AG04449 (cell line): ENCODE results near the gene KRTAP2-2.
A peak's percentile ranks its signal among the peaks of the same experiment; 100 is the strongest.
"Not testable (repeated sequence)": the region's sequence is repeated elsewhere in the genome, so short reads cannot be mapped to it uniquely, and the experiment has no call there.

ENCODE experiments used
- CTCF ChIA-PET: fragments of 350-600 bp; formaldehyde crosslinking; extraction: SDS; loops from one replicate; lab custom pipeline; 2021; ENCODE audit warnings: antibody characterized with exemption; lab: Yijun Ruan, JAX
- POLR2A ChIA-PET: fragments of 400-600, 350-600 bp; formaldehyde crosslinking; extraction: SDS; loops from one replicate; lab custom pipeline; 2020; ENCODE audit warnings: antibody characterized with exemption, inconsistent platforms; lab: Yijun Ruan, JAX
- DNase-seq: peaks from one replicate; pipeline ENCODE4 v3.0.0-alpha.2; 2010; ENCODE audit warnings: low read depth, low spot score
- H3K4me3 ChIP-seq: 2 replicates; pipeline ENCODE4 v1.5.1; 2011; ENCODE audit warnings: low read depth, mild to moderate bottlenecking, control low read depth, low read length
- CTCF ChIP-seq: IDR thresholded peaks from one replicate; pipeline ENCODE4 v1.5.1; 2011; ENCODE audit warnings: mild to moderate bottlenecking, moderate library complexity, low read length, control low read depth, inconsistent platforms; ENCODE audit not compliant: insufficient read depth; ENCODE audit errors: missing control alignments

Gene KRTAP2-2

GRCh38 chr17:41063449-41063848, 8.4 kb upstream of the KRTAP2-2 start:
- POLR2A ChIA-PET, result no interaction called here
- CTCF ChIA-PET, result interaction anchor here (0.7 to 1.5 kb wide), 3 partner anchors 267 to 602 kb away, joined by 3 to 5 read pairs (median 3); no protein-coding TSS in a partner anchor

DNA sequence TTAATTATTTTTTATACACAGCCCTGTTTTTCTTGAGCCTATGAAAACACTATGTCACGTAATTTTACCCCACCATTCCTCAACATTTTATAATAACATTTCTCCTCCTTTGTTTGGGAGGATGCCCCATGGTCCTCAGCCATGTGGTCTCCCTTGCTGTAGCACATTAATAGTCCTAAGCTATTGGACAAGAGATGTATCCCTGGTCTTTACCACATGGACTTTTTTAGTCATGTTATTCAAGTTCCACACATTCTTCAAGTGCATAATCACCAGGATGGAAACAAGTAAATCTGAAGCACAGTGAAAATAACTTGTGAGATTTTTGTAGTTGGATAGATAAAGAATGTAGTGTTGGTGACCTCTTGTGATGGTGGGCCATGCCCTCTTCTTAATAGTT, 6.9 kb upstream of the KRTAP2-2 start:
- POLR2A ChIA-PET, result interaction anchor here (0.6 to 1.2 kb wide), 4 partner anchors 105 to 487 kb away, joined by 3 to 5 read pairs (median 3); no protein-coding TSS in a partner anchor
- CTCF ChIA-PET, result interaction anchor here (2.9 to 3.1 kb wide), 2 partner anchors 149 to 206 kb away, joined by 10 to 11 read pairs; no protein-coding TSS in a partner anchor
- no peak for TF ChIP-seq CTCF
- no peak overlapping the region for H3K4me3 ChIP-seq
- DNase-seq, result peak; percentile 99

More at GRCh38 chr17:41063449-41063848, 8.4 kb upstream of the KRTAP2-2 start:
- no peak overlapping the region for H3K4me3 ChIP-seq
- DNase-seq, result no peak
- TF ChIP-seq CTCF, result no peak

DNA sequence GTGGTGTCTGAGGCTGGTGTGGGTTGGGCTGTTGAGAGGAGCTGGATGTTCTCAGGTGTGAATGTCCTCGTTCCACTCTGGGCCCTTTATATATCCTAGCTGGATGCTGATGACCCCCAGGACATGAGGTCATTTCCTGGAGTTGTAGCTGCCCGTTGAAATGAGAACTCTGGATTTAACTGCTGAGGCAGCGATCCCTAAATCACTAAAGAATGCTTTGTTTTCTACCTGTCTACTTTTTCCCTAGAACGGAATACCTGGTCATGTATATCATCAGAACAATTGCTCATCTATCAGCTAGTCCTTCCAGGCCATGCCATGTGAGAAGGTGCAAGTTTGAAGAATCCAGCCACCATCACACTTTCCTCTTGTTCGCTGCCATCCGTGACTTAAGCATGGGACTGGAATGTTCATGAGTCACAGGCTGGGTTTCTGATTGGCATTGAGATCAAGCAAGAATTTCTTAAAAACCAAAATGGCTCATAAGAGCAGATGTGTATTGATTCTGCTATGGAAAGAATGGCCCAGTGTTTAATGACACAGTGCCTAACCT, 5.1 kb upstream of the KRTAP2-2 start, which contains the start of gene KRTAP2-3:
KRTAP2-3 (minus strand) TSS at position 63 of the 553 bp plus-strand sequence. CDS start 64 bp downstream, outside the sequence.
- no peak for TF ChIP-seq CTCF
- ChIA-PET POLR2A (interaction anchor here (0.5 to 3.1 kb wide), 8 partner anchors 11 to 628 kb away, joined by 3 to 31 read pairs (median 6); no protein-coding TSS in a partner anchor), CTCF (interaction anchor here (0.9 to 3.1 kb wide), 14 partner anchors 13 to 605 kb away, joined by 3 to 11 read pairs (median 4); partner anchors contain the start of gene KRTAP2-1)
- H3K4me3 ChIP-seq, result peak within 1 kb of the TSS; percentile 15
- peak; percentile 95 for DNase-seq

DNA sequence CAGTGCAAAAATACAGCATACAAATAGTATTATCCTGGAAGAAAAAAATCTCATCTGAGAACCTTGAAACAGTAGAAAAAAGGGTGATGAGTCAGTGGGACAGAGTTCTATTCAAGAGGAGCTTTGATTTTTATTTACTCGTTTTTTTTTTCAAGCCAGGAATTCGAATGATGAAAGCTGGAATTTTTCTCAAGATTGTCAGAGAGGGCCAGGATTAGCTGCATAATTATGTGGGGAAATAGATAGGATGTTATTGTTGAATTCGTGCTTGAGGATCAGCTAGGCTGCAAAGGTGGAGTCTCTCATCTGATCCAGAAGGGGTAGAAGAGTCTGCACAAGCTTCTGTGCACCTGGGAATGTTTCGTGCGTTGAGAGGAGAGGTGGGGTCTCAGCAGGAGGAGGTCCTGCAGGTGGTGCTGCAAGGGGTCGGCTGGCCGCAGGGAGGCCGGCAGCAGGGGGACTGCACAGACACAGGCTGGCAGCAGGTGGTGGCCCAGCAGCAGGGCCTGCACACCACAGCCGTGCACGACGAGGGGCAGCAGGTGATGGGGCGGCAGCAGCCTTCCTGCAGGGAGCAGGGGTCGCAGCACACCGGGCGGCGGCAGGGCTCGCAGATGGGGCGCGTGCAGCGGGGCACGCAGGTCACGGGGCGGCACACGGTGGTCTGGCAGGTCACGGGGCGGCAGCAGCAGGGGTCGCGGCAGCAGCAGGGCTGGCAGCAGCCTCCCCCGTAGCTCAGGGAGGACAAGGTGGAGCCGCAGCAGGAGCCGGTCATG, 4.4 kb upstream of the KRTAP2-2 start:
- DNase-seq, result peak; percentile 81
- ChIA-PET CTCF (interaction anchor here (0.7 to 3.1 kb wide), 13 partner anchors 11 to 604 kb away, joined by 3 to 11 read pairs (median 5); partner anchors contain the start of gene KRTAP2-1), POLR2A (interaction anchor here (0.6 to 3.1 kb wide), 11 partner anchors 11 to 630 kb away, joined by 3 to 31 read pairs (median 4); no protein-coding TSS in a partner anchor)
- H3K4me3 ChIP-seq, result peak overlapping the region; percentile 15

DNA sequence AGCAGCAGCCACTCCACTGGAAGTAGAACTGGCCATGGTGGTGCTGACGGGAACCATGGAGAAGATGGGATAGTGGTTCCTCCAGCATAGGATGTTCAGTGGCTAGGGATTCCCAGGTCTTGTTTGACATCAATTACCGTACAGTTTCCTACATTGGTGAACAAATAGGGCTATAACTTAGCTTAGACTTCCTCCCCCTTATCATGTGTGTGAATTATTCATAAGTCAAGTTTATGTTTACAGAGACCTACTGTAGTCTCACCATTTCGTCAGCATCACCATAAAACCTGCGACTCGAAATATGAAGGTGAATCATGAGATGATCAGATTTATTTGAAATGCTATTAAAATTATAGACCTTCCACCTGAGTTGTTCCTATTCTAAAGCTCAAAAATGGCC, 3.7 kb upstream of the KRTAP2-2 start:
- ChIA-PET CTCF (interaction anchor here (0.7 to 3.1 kb wide), 11 partner anchors 10 to 590 kb away, joined by 3 to 11 read pairs (median 4); partner anchors contain the start of gene KRTAP2-1), POLR2A (interaction anchor here (0.6 to 3.1 kb wide), 10 partner anchors 10 to 631 kb away, joined by 3 to 31 read pairs (median 4); no protein-coding TSS in a partner anchor)
- no peak for TF ChIP-seq CTCF
- DNase-seq, result no peak
- no peak overlapping the region for H3K4me3 ChIP-seq

GRCh38 chr17:41057547-41057946, 2.5 kb upstream of the KRTAP2-2 start:
- CTCF ChIA-PET, result interaction anchor here (1.0 to 2.5 kb wide), 3 partner anchors 9 to 491 kb away, joined by 3 to 10 read pairs (median 5); no protein-coding TSS in a partner anchor
- no peak for TF ChIP-seq CTCF
- POLR2A ChIA-PET, result interaction anchor here (1.0 kb wide), 1 partner anchor 9 kb away, joined by 3 read pairs; no protein-coding TSS in a partner anchor
- DNase-seq, result no peak
- no peak overlapping the region for H3K4me3 ChIP-seq

DNA sequence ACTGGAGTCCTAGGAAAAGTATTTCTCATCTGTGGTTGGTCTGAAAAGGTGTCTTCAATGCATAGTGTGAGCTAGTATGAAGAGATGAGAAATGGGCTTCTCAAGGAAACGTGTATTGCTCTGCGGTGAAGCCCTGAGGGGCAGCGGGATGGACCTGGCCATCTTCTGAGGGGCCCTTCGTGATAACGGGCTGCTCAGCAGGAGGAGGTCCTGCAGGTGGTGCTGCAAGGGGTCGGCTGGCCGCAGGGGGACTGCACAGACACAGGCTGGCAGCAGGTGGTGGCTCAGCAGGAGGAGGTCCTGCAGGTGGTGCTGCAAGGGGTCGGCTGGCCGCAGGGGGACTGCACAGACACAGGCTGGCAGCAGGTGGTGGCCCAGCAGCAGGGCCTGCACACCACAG, 474 bp downstream of the KRTAP2-2 start:
- DNase-seq, CTCF ChIA-PET, POLR2A ChIA-PET, H3K4me3 ChIP-seq: not testable (repeated sequence)
